GM18858 (cell line): Measurements from ENCODE around the gene FAM227B.
"Not testable (repeated sequence)": the region's sequence is repeated elsewhere in the genome, so short reads cannot be mapped to it uniquely, and the experiment has no call there.

Source experiments
- ATAC-seq: cut with Tn5 transposase; IDR thresholded peaks from one replicate; pipeline ENCODE4 v1.9.1; 2021; ENCODE audit not compliant: unreplicated experiment

Gene FAM227B

DNA sequence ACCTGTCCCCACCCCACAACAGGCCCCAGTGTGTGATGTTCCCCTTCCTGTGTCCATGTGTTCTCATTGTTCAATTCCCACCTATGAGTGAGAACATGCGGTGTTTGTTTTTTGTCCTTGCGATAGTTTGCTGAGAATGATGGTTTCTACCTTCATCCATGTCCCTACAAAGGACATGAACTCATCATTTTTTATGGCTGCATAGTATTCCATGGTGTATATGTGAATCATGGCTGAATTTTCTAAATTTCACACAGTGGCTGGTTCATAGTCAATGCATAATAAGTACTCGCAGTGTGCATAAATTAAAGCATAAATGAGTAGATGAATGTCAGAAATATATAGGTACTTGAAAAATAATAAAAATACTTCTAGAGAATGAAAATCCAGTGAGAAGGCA lies 8.4 kb downstream of the FAM227B start:
- not testable (repeated sequence) for ATAC-seq

DNA sequence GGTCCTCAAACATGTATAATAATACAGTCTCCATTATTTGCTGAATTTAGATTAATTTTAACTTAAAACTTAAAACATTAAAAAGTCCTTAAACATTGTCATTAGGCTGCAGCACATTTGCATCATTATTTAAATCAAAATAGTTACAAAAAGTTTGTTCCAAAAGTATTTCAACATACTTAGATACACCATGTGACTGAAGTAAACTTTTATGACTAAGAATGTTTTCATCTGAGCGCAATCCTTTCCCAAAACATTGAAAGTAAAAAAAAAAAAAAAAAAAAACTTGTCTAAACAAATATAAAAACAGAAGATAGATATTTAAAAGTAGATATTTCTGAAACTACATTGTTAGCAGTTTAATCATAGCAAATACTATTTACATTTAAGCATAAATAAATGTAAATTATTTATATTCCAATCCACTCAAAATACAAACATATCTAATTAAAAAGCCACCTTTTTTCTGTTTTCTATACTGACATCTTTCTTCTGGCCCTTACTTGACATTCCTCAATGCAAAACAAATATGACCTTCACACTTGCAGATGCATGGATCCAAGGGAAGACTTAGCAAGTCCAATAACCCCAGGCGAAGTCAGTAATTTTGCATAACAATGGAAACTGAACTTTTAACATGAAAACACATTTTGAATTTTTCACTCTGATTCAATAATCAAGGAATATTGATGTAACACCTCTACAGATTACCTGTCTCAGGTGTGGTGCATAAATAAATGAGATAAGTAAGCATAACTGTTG lies 10.3 kb downstream of the FAM227B start:
- no peak for ATAC-seq

DNA sequence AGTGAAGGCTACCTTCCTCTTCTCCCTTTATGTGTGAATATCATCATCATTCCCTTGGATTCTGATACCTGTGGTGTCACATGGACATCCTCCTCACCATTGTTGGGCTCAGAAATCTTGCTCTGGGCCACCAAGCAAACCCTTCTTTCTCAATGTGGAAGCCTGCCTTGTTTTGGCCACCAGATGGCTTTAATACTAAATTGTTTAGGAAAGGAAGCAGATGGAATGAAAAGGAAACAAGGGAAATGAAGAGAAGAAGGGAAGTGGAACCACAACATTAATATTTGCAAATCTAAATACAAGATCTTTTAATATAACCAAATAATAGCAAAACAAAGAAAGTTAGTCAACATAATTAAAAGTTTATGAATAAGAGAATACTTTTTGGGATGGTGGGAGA lies 14.0 kb downstream of the FAM227B start:
- no peak for ATAC-seq

DNA sequence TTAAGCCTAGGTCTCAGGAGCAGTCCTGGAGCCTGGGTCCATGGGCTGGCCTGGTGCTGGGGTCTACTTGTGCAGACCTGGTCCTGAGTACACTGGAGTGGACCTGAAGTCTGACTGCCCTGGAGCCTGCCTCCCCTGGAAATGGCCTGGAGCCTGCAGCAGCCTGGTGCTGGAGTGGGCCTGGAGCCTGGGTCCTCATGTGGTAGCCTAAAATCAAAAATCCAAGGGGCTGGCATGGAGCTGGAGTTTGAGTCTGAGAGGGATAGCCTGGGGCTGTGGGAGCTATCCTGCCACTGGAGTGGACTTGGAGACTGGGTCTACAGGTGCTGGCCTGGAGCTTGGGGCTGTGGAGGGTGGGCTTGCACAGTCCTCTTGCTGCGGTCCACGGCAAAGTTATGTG lies 15.0 kb downstream of the FAM227B start:
- ATAC-seq, result no peak

DNA sequence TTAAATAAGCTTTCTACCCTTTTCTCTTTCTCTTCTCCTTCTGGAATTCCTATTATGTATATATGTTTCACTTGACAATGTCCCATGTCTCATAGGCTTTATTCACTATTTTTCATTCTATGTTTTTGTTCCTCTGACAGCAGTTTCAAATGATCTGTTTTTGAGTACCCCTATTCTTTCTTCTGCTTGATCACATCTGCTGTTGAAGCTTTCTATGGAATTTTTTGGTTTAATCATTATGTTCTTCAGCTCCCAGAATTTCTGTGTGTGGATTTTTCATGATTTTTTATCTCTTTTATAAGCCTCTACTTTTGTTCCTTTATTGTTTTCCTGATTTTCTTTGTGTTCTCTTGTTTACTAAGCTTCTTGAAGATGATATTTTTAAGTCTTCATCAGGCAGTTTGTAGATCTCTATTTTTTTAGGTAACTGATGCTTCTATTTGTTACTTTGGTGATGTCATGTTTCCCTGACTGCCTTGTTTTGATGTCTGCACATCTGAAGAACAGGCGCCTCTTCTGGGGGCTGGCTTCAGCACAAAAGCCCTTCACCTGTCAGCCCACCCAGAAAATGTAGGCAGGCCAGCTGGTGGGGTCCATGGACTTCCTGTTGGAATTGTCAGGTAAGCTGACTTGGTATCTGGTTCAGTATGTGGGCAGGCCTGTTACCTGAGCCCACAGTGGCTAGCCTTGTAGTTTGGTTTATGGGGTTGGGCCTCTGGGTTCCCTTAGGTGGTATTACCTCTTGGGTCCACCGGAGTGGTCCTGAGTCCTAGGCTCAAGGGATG lies 15.8 kb downstream of the FAM227B start:
- ATAC-seq, result no peak

DNA sequence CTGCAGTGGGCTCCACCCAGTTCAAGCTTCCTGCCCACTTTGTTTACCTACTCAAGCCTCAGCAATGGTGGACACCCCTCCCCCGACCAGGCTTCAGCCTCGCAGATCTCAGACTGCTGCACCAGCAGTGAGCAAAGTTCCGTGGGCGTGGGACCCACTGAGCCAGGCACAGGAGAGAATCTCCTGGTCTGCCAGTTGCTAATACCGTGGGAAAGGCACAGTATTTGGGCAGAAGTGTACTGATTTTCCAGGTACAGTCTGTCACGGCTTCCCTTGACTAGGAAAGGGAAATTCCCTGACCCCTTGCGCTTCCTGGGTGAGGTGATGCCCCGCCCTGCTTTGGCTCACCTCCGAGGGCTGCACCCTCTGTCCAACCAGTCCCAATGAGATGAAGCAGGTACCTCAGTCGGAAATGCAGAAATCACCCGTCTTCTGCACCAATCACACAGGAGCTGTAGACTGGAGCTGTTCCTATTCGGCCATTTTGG lies 27.7 kb downstream of the FAM227B start:
- not testable (repeated sequence) for ATAC-seq

DNA sequence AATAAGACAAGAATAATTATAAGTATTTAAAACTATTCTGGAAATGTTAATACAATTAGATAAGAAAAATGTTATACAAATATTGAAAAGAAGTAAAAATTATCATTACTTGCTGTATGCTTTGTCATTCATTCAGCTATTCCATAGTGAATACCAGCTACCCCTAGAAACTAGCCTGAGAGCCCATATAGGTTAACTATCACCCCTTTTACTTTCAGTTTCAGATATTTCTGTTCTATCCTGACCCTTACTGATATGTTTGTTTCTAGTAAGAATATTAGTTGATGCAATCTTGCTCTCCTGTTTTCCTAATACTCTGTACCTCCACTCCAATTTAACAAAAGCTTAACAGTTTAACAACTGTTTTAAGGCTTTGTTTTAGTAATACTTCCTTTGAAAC lies 31.6 kb downstream of the FAM227B start:
- ATAC-seq, result no peak

DNA sequence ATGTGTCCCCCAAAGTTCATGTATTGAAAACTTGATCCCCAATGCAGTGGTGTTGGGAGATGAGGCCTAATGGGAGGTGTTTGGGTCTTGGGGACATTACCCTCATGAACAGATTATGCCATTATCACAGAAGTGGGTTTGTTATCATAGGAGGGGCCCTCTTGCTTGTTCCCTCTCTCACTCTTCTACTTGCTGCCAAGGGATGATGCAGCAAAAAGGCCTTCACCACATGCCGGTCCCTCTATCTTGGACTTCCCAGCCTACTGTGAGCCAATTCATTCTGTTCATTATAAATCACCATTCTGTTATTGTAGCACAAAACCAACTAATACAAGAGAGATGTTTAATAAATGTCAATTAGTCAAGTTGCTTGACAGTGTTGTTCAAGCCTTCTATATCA lies 47.2 kb downstream of the FAM227B start:
- ATAC-seq, result no peak

DNA sequence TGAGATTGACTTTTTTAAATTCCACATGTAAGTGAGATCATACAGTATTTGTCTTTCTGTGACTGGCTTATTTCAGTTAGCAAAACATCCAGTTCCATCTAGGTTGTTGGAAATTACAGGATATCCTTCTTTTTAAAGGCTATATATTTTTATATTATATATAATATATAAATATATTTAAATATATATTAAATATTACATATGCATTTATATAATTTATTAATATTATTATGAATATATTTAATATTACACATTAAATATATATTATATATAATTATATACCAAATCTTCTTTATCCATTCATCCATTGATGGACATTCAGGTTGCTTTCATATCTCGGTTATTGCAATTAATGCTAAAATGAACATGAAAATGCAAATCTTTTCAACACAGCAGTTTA lies 49.9 kb downstream of the FAM227B start:
- ATAC-seq, result no peak

DNA sequence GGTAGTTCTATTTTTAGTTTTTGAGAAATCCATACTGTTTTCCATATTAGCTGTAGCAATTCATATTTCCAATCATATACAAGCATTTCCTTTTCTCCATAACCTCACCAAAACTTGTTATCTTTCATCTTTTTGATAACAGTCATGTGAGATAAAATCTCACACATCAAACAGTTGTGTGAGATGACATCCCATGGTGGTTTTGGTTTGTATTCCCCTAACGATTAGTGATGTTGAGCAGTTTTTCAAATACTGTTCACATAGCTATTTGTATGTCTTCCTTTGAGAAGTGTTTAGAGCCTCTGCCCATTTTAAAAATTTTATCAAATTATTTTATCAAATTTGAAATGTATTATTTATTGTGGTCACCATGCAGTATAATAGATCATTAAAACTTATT lies 50.4 kb downstream of the FAM227B start:
- ATAC-seq, result no peak

DNA sequence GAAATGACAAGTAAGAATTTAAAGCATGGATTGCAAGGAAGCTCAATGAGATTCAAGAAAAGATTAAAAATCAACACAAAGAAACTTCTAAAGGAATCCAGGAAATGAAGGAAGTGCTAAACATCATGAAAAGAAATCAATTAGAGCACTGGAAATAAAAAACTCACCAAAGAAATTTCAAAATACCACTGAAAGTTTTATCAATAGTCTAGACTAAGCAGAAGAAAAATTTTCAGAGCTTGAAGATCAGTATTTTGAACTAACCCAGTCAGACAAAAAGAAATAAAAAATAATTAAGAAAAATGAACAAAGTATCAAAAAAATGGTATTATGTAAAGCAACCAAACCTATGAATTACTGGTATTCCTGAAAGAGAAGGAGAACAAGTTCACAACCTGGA lies 60.6 kb downstream of the FAM227B start:
- no peak for ATAC-seq

DNA sequence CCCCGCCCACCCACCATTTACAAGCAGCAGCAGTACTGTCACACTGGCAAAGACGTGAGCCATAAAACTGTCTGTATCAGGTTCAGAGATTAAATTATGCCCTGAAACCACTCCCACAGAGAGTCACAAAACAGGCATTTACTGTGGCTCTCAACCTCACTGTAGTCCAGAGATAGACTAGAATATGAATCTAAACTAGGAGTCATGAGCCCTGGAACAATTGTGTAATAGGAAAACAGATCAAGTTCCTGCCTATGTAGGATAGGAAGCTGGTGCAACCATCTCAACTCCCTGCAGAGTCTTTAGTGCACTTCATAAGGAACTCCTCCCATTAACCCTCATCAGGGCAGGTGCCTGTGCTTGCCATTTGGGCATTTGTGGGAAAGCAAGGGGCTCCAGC lies 61.7 kb downstream of the FAM227B start:
- ATAC-seq, result no peak

DNA sequence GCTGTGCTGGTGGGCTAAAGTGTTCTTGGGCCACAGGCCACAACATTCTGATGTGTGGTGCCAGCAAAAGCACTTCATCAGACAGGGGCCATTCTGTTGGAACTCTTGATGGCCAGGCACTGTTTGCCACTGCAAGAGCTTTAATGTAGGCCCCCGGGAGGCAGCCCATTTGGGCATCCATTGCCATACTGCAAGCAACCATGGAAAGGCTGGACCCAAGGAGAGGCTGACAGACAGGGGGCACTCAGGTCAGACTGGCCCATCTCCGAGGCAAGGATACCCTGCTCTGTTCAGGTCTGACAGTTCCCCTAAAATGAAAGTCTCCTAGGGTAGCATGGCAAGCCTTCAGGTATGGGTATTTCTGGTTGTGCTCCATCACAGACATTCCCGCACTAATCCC lies 64.2 kb downstream of the FAM227B start:
- ATAC-seq, result no peak

DNA sequence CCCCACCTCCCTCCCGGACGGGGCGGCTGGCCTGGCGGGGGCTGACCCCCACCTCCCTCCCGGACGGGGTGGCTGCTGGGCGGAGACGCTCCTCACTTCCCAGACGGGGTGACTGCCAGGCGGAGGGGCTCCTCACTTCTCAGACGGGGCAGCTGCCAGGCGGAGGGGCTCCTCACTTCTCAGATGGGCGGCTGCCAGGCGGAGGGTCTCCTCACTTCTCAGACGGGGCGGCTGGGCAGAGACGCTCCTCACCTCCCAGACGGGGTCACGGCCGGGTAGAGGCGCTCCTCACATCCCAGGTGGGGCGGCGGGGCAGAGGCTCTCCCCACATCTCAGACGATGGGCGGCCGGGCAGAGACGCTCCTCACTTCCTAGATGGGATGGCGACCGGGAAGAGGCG lies 70.3 kb downstream of the FAM227B start:
- not testable (repeated sequence) for ATAC-seq

DNA sequence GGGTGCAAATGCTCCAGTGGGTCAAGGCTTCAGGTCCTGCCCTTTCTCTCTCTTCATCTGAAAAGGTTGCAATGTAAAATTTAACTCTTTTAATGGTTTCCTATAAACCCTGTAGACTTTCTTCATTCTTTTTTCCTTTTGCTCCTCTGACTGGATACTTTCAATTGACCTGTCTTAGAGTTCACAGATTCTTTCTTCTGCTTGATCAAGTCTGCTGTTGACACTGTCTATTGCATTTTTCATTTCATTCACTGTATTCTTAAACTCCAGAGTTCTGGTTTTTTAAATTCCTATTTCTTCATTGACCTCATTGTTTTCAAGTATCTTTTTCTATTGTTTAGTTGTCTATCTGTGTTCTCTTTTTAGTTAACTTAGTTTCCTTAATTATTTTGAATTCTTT lies 82.1 kb downstream of the FAM227B start:
- ATAC-seq, result no peak

DNA sequence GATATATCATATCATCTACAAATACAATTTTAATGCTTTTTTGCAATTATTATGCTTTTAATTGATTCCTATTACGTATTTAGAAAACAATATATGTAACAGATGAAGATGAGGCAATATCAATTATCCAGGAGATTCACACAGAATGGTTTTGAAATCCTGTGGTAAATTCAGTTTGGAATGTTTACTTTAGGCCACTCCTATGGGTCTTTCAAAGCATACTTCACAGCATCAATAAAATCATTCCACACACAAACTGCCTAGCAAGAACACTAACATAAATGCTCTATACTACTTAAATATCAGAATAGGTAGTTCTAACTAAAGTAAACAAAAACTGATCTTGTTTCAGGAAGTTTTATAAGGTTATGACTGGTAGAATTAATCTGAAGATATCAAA lies 90.5 kb downstream of the FAM227B start:
- no peak for ATAC-seq

DNA sequence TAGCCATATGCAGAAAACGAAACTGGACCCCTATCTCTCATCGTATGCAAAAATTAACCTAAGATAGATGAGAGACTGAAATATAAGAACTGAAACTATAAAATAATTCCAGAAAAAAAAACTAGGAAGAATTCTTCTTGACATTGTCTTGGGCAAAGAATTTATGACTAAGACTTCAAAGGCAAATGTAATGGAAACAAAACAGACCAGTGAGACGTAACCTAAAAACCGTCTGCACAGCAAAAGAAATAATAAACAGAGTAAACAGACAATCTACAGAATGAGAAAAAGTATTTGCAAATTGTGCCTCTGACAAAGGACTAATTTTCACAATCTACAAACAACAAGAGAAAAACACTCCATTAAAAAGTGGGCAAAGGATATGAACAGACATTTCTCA lies 92.3 kb downstream of the FAM227B start:
- ATAC-seq, result no peak

DNA sequence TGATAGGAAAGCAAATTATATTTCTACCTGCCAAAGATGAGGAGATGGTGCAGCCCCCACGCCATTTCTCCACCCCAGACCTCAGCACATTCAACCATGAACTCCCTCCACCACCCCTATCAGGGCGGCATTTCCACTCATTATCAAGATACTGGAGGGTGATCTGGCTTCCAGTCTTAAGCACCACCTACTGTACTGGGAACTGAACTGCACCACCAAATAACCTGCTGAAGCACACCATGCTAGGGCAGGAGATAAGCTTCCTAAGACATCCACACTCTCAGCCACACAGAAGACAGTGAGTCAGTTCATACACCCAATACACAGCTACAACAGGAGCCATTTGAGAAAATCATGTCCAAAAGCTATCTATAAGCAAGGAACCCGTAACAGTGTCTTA lies 98.8 kb downstream of the FAM227B start:
- no peak for ATAC-seq

DNA sequence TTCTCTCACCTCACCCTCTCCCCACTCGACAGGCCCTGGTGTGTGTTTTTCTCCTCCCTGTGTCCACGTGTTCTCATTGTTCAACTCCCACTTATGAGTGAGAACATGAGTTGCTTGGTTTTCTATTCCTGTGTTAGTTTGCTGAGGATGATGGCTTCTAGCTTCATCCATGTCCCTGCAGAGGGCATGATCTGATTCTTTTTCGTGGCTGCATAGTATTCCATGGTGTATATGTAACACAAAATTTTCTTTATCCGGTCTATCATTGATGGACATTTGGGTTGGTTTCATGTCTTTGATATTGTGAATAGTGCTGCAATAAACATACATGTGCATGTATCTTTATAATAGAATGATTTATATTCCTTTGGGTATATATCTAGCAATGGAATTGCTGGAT lies 107.9 kb downstream of the FAM227B start:
- ATAC-seq, result not testable (repeated sequence)

DNA sequence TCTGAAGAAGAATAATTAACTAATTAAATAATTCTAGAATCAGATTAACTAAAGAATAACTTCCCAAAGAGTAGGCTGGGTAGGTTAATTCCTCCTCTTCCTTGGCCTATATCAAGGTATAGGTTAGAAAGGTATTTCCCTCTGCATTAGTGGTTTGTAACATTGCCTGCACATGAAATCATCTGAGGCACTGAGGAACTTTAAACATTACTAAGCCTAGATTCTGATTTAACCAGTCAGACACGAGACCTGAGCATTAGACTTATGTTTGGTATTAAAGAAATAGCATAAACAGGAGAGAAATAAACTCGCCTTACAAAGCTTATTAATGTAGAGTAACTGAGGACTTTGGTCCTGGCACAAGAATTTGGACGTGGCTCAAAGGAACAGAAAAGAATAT lies 113.4 kb downstream of the FAM227B start:
- no peak for ATAC-seq

DNA sequence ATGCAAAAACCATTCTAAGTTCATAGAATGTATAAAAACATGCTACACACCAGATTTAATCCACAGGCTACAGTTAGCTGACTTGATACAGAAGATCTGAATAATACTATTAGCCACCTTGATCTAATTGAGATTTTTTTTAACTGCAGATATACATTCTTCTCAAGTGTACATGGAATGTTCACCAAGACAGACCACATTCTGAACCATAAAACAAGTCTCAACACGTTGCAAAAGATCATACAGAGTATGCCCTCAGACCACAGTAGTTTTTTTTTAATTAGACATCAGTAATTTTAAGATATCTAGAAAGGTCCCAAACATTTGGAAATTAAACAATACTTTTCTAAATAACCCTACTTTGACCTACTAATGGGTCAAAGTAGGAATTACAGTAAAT lies 114.3 kb downstream of the FAM227B start:
- no peak for ATAC-seq

DNA sequence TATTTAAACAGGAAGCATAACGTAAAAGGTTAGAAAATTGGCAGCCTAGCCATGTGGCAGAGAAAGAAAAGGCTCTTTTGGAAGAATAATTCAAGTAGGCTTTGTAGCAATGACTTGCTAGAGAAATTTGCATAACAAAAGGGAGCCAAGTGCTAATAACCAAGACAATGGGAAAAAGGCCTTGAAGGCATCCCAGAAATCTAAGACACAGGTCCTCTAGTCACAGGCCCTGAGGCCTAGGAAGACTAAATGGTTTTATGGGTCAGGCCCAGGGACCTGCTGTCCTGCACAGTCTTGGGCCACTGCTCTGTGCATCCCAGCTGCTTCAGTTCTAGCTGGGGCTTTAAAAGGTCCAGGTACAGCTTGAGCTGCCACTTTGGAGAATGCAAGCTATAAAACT lies 119.0 kb downstream of the FAM227B start:
- ATAC-seq, result no peak
